NCI-H146 (cell line): Measurements from ENCODE around the gene TNS3.

ENCODE experiments used
- DNase-seq: peaks from one replicate; lab custom pipeline; 2025; lab: John Stamatoyannopoulos, UW

Gene TNS3

DNA sequence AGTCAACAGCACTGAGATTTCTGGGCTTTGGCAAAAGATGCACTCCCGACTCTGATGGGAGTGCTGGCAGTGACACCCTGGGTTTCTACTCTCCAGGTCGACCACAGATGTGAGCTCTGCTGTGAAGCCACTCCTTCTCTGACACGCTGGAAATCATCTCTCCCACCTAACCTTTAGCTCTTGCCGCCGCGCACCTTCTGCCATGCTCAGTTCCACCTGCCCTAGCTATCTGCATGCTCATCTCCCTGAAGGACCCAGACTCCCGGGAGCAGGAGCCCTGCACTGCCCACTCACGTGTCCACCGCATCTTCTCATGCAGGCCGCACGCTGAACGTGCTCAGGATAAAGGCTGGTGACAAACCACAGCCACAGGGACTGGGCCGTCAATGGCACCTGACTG lies 174.8 kb downstream of the TNS3 start:
- DNase-seq = no peak

DNA sequence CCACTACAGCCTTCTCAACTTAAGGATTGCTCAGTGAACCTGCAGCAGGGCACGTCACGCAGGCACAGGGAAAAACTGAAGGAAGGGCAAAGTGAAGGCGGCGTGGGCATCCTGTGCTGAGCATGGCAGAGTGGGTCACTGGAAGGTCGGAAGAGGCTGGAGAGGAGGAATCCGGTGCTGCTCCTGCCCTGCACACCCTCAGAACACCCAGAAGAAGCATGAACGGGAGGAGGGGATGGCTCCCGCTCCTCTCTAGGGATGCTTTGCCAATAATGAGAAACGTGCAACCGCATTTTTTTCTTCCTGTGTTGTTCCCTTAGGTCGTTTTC lies 175.1 kb downstream of the TNS3 start:
- no peak for DNase-seq

DNA sequence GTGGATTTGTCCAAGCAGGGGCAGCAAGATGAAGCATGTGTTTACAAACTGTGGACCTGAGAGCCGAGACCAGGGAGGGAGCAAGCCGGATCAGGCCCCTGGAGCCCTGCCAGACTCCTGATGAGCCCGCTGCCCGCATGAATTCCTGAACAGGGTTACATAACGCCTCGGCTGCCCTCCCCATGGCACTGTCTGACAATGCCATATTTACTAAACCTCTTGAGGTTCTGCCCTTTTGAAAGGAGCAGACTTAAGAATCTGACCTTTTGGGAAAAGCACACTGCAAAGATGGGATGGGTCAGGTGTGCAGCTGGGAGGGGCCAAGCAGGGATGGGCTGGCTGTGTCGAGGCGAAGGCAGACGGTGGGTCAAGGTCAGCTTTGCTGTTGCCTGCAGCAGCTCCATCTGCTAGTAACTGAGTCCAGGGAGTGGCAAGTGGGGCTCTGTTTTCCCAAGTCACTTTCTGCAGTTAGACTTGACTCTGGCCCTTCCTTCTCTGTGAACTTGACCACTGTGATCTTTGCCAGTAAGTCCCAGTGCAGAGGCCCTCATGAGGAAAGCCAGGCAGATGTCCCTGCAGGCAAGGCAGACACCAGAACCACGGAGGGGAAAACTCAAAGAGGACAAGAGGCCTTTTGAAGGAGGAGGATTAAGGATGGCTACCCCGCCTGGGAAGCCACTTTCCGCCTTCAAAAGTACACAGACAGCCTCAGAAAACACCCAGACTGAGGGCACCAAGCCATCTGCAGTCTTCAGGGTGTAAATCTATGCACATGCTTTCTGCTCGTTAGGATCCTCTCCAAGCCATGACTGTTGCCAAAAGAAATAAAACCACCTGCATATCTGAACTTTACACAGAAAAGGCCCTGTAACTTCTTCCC lies 175.8 kb downstream of the TNS3 start:
- DNase-seq = no peak

DNA sequence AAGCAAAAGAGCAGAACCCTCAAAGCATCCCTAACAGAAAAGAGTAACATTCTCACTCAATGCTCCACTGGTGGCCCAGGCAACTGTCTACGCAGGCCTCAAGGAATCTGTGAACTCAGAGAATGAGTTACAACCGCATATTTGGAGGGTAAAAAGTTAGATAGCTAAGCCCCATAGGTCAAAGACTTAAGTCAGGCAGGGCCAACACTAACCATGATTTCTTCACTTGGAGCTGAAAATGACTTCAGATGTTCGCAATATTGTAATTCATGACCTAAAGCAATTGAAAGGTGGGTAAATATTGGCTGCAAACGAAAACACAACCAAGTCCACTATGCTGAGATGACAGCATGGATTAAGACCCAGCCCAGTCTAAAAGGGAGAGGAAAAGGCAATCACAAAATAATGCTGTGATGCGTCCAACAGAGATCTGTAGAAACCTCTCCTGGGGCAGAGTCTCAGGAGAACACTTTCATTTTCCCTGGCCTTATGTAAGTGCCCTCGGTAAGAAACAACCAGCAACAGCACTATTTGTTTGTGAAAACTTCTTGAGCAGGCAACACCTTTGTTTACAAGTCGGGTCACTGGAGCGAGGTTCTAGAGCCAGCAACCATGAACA lies 176.5 kb downstream of the TNS3 start:
- DNase-seq = no peak

DNA sequence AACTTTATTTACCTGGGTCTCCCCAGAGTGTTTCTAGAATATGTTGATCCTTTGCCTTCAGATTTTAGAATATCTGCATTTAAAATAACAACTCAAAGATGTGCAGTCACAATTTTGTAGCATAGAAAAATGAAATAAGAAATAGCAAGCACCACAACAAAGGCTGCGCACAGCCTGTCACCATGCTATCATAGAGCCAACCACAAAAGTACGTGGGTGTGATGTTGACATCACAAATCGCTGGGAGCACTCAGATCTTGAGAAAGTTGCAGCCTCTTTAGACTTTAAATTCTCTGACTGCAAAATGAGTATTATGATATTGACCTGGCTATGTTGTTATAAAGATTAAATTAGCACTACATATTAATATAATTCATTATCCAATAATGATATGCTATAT lies 177.9 kb downstream of the TNS3 start:
- no peak for DNase-seq

DNA sequence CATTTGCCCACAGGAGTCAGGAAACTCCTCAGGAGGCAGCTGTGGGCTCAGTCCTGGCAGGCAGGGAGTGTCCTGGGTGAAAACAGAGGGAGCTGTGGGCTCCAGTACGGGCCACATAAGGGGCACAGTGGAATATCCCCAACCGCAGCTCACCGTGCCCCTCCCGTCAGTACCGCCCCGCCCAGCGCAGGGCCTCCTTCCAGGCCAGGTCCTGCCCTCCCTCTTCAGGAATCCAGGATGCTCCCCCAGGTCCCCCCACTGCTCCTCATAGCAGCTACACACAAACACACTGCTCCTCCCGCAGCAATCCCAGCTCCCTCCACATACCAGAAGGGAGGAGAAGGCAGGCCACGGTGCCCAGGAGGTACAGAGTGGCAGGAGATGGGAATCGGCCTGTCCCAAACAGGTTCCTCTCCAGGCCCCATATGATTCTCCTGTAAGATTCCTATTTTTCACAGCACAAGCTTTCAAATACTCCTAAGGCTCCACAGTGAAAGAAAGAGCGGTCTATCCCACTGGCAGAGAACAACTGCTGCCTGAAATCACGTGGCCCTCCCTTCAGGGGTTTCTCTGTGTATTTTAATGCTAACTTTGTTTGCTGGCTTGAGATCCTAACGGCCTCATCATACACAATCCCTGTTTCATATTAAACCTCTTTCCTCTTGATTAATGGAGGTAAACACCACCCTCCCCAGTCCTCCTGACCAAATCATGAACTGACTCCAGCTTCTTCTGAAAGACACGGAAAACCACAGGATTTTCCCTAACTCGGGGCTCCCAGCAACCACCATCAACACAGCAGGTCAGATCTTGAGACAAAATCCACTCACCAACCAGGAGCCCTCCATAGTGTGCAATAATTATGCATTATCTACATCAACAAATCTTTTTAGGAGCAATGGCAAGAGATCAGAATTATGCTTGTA lies 178.7 kb downstream of the TNS3 start:
- no peak for DNase-seq

DNA sequence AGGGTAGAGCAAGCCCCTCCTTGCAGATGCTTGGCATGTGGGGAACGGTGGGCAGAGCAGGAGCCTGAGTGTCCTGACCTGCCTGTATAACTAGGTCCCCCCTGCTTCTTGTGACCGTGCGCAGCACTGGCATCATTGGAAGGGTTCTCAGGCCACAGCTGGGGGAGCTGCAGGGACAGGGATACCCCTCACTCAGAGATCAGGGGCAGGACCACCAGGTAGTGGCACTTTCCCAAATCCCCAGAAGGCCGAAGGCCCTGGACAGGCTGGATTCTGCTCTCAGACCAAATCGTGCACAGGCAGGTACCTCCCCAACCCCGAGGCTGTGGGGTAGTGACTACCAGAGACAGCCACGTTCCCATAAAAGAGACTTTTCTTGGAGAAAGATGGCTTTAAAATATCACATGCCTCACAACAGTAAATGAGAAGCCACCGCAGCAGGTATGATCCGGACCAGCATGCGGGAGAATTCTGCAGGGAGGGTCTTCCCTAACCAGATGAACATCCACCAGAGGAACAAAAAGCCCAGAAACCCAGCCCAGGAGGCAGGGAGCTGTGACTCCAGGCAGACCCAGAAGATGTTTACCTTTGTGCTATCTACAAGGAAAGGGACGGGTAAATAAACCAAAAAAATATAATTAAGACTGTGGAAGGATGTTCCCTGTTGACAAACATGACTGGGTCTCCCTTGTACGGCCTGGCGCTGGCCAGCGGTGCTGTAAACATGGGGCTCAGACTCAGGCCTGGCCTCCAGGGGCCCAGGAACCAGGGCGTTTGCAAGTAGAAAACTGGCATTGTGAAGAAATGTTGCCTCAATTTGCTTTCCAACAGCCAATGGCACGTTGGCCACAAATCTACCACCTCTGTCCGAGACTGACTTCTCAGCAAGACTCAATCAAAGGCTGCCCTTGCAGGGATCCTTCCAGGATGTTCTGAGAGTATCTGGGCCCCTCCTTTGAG lies 180.0 kb downstream of the TNS3 start:
- DNase-seq = no peak

DNA sequence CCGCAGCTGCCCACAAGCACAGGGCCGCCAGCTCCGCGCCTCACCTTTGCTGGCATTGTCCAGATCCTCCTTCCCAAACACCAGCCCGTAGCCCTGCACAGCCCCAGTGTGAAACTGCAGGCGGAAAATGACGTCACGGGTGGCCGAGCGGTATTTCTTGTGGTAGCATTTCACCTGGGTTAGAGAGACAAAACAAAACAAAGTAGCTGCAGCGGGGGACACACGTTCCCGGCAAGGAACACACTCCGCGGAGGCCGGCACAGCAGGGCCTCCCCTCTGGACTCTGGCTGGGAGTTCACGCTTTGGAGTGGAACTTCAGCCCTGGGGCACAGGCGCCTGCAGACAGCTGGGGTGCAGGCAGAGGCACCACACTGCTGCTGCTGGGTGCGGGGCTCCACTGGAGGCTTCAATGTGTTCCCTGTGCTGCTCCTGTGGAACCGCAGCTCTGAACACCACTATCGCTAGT lies 181.1 kb downstream of the TNS3 start:
- DNase-seq = no peak

DNA sequence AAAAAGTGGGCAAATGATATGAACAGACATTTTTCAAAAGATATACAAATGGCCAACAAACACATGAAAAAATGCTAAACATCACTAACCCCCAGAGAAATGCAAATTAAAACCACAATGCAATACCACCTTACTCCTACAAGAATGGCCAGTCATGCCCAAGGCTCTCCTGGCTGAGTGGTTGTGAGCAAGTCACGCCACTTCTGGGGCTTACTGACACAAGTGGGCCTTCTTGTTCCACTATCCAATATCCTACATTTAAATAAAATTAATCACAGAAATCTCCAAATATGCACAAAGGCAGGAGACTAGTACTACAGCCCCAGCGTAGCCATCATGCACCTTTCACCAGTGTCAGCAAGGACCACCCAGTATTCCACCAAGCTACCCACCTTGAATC lies 181.9 kb downstream of the TNS3 start:
- no peak for DNase-seq

DNA sequence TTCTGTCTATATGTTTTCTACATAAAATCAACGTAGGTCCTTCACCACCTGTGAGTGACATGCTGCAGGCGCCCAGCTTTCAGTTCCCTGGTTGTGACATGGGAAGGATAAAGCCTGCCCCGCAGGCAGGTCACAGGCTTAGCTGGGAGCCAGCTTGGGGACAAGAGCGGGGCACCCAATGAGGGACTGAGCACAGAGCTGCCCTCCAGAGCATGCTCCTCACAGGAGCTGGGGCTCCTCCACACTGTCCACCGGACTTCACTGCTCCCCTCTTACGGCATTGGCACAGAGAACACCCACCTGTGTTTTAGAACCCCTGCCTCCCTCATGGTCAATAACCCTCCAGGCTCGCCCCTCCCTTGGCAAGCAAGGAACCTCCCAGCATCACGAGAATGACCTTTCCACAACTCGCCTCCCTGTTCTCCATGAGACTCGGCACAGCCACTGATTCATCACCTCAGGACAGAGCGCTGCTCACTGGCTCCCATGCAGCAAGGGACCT lies 187.1 kb downstream of the TNS3 start:
- DNase-seq = no peak

DNA sequence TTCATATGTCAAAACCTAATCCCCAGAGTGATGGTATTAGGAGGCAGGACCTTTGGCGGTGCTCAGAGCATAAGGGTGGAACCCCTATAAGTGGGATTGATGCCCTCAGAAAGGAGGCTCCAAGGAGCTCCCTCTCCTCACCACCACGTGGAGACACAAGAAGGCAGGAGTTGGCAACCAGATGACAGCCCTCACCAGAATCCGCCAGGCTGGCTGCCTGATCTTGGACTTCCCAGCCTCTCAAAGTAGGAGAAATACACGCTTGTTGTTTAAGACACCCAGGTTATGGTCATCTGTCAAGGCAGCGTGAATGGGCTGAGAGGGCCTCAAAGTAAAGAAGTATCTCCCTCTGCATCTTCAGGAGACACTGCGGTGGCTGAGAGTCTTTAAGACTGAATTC lies 187.7 kb downstream of the TNS3 start:
- no peak for DNase-seq

DNA sequence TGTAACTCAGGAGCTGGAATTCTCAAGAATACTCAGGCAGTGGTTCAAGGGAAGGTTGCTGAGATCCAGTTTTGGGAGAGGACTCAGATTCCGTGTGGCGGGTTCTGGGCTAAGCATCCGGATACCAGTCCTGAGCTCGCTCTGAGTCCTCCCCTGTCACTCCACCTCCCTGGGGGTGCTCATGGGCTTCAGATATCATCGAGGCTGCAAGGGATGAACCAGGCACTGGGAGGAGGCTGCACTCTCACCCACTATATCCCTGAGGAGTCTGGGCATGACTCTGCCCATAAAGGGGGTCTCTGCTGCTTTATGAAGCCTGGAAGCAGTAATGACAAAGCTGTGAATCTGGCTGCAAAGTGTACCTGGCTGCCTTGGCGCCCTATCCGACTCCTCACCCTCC lies 188.5 kb downstream of the TNS3 start:
- DNase-seq = no peak

DNA sequence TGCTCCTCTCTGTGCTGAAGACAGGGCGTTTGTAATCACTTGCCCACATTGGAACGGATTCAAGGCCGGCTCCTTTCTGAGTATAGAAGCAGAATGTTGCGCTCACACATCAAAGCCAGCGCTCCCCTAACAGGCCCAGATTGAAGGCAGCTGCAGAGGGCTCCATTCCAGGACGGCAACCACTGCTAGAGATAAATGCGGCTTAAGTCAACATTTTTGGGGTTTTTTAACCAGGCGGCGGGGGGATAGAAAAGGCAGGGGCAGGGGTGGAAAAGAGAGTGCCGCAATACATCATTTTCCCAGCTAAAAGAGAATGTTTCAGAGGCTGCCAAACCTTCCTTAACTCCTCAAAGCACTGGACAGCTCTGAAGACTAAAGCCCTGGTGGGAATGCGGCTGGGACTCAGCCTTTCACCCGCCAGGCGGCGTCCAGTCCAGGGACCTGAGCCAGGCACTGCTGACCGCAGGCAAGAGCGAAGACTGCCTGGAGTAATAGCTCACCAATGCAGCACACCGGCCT lies 189.6 kb downstream of the TNS3 start:
- DNase-seq = no peak

DNA sequence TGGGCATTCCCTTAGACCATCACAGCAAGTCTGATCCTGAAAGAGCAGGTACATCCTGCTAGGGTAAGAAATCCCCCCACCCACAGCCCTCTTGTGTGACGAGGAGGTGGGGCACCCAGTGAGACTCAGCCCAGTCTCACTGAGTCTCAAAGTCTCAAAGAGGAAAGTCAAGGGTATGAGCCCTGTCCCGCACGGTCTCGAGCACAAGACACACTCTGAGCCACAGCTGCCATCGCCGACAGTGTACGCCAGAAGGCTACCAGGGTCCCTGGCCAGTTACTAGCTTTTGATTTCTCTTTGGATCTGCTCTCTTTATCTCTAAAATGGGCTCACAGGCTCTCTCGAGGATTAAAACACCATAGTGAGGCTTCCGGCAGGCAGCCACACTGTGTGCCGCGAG lies 190.2 kb downstream of the TNS3 start:
- no peak for DNase-seq

DNA sequence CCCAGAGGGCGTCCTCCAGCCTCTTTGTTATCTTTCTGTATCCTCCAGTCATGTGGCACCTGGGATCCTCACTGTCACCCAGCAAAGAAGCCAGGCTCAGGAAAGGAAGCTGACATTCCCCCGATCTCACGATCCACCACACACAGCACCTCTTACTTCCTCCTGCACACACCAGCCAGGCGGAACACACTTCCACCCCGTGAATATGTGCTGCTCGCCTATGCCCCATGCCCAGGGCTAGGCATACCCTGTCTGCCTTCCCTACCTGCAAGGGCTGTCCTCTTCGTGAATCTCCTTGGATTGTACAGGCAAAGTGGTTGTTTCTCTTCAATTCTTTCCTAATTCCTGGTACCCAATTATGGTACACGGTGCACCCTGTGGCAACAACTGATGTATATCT lies 191.0 kb downstream of the TNS3 start:
- no peak for DNase-seq

DNA sequence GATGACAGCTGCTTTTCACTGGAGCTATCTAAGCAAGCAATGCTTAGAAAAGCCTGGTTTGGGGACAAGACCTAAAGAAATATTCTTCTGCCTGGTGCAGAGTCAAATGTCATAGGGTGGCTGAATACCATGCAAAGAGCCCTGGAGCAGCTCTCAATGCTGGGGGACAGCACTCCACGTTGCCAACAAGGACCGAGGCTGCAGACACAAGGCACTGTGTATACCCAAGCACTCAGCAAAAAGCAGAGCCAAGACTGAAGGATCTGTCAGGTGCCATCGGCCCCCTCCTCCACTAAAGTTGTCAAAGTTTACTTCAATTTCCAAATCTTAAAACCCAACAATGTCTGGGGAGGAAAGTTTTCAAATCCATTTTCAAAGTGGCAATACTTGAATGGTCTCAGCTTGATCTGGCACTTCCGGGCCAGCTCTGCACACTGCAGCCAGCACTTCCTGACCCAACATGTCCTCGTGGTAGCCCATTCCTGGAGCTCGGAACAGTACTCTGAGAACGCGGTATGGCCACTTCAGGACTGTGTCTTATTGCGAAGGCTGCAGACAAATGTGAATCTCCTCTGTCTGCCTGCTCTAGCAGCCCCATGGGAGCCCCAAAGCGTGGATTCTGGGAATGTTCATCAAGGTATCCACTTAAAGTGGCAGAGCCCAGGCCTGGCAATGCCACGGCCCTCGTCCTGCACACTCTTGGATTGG lies 191.8 kb downstream of the TNS3 start:
- DNase-seq = no peak

DNA sequence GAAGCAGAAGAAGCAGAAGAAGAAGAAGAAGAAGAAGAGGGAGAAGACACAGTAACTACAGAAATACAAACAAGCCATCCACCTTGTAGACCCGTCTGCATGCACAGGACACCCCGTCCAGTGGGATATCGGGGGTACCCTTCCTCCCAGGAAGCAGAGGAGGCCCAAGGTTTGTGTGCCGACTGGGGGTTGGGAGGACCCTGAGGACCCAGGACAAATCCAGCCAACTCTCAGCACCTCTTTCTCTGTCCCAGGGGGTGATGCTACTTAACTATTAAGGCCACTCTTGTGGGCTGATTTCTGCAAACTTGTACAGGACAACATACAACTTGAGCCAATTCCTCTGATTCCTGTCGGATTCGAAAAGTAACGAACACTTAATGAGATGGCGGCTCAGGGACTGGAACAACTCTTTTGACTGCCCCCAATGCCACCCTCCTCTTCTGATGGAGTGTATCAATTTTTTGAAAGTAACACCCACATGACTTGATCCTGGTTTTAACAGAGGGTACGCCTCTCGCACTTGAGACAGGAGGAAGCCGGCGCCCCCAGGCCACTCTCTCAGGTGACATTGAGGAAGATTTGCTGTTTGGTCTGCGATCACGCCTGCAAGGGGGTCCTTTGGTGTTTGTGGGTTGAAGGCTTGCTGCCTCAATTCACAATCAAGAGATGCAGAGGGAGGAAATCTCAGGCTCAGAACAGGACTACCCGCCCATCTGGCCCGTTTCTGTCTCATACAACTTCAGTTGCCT lies 192.6 kb downstream of the TNS3 start:
- no peak for DNase-seq

DNA sequence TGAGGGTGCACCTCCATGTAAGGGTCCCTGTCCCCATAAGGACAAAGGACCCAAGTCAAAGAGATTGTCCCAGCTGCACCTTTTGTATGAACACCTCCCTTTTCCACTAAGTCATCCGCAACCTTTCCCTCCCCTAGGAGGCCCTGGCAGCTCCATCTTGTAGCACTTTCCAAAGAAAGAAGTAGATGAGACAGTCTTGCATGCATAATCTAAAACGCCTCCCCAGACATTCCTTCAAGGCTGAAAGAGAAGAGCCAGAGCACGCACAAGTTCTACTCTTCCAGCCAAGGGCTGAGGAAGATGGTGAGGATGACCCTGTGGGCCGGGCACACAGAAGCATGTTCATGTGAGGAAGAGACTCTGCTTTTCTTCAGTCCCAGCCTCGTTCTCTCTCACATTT lies 194.4 kb downstream of the TNS3 start:
- DNase-seq = no peak

DNA sequence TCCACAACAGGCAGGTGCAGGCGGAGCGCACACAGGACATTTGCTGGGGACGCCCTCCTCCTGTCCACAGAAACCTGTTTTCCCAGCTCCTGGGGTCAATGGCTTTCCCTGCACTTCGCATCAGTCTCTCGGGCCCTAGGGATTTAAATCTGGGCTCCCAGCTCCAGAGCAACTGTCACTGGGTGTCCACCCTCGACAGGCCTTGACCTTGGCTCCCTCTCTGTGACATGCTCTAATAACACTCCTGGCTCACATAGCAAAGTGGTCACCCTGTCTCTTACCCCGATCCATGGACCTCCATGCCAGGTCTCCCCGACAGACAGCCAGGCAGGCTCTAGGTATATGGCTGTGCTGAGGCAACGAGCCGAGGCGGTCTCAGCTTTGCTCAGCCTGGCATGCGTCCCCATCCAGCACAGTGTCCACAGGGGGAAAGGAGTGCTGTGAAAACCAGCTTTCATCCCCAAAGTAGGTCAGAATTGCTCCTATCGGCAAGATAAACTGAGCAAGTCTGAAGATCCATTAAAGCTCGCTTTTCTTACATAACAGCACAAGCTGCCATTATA lies 195.6 kb downstream of the TNS3 start:
- no peak for DNase-seq
